GM12891 (cell line): ENCODE results near the gene S100A7A.

Experiments
- PAX5 ChIP-seq: IDR thresholded peaks from 2 replicates; pipeline ENCODE4 v1.6.1; 2011; ENCODE audit warnings: low read length, moderate library complexity, mild to moderate bottlenecking; ENCODE audit not compliant: insufficient read depth, severe bottlenecking
- POLR2A ChIP-seq: IDR thresholded peaks from 2 replicates; pipeline ENCODE4 v1.6.1; 2011; ENCODE audit warnings: low read depth, low read length, control low read depth
- POLR2AphosphoS5 ChIP-seq: IDR thresholded peaks from 2 replicates; pipeline ENCODE4 v1.6.1; 2011; ENCODE audit warnings: low read depth, low read length, control low read depth
- TAF1 ChIP-seq: IDR thresholded peaks from 2 replicates; pipeline ENCODE4 v1.6.1; 2011; ENCODE audit warnings: low read depth, low read length, control low read depth

DNA sequence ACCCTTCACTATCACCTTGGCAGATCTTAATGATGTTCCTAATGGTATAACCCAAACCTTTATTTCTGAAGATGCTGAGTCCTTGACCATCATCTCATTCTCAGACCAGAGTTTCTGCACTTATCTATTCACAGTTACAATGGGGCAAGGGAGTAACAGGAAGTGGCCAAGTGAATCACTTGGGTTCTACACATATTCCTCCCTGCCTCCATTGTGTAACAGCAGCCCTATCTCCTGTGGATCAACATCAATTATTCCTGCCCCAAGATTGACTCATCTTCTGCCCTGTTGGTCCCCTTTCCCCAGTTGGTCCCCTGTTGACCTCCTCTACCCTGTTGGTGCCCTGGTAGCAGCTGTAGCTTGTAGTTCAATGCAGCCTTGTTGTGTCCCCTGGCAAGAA is 54.4 kb downstream of the S100A7A start:
- TF ChIP-seq POLR2AphosphoS5 (no peak), POLR2A (no peak), PAX5 (no peak), TAF1 (no peak)
